Activated naive CD8-positive, alpha-beta T cell (primary cell): Measurements from ENCODE around the gene FKBP1B.
"Not testable (repeated sequence)": the region's sequence is repeated elsewhere in the genome, so short reads cannot be mapped to it uniquely, and the experiment has no call there.

Experiments used
- H3K27ac Mint-ChIP-seq: one replicate; pipeline ENCODE4 v1.8.0; 2021; ENCODE audit warnings: mixed read lengths
- H3K27me3 Mint-ChIP-seq: one replicate; pipeline ENCODE4 v1.8.0; 2021; ENCODE audit warnings: mixed read lengths
- H3K36me3 Mint-ChIP-seq: one replicate; pipeline ENCODE4 v1.8.0; 2021; ENCODE audit warnings: mixed read lengths
- H3K4me1 Mint-ChIP-seq: one replicate; pipeline ENCODE4 v1.8.0; 2021; ENCODE audit warnings: low read depth, mixed read lengths
- H3K4me3 Mint-ChIP-seq: one replicate; pipeline ENCODE4 v1.8.0; 2021; ENCODE audit warnings: mild to moderate bottlenecking, mixed read lengths
- H3K9me3 Mint-ChIP-seq: one replicate; pipeline ENCODE4 v1.8.0; 2021; ENCODE audit warnings: low read depth, mixed read lengths

FKBP1B gene

DNA sequence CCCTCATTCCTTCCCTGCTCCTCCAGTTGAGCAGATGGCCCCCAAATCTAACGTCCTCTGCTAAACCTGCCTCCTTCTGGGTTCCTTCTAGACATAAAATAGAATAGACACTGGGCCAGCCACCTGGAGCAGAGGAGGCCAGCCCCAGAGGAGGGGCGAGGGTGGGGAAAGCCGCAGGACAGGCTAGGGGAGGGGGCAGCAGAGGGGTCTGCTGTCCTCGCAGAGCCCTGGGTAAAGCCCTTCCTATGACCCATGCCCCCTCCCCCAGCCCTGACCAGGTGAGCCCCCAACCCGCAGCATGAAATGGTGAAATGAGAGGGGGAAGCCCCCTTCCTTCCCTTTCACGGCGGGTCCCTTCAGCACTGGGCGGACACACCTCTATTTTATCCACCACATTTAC lies 31.8 kb upstream of the FKBP1B start:
- Mint-ChIP-seq H3K27me3 (peaks cover 7% of the 10 kb centered on the region), H3K9me3 (no peaks in the 10 kb centered on the region), H3K4me3 (no peak overlapping the region), H3K4me1 (no peaks in the 10 kb centered on the region), H3K27ac (no peak overlapping the region), H3K36me3 (no peaks in the 10 kb centered on the region)

DNA sequence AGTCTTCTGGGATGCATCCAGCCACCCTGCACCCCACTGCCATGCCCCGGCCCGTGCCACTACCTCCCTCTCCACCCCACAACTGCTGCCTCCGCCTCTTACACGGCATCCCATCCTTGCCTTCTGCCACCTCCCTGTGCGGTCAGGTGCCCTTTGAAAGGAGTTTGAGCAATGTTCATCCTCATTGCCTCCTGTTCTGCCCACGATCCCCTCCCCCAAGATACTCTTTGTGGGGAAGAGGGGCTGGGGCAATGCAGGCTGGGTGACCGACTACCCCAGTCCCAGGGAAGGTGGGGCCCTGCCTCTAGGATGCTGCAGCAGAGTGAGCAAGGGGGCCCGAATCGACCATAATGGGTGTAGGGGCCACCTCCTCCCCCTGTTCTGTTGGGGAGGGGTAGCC lies 31.3 kb upstream of the FKBP1B start:
- Mint-ChIP-seq H3K4me1 (no peaks in the 10 kb centered on the region), H3K27ac (no peak overlapping the region), H3K4me3 (no peak overlapping the region), H3K9me3 (no peaks in the 10 kb centered on the region), H3K36me3 (no peaks in the 10 kb centered on the region), H3K27me3 (peaks cover 4% of the 10 kb centered on the region)

DNA sequence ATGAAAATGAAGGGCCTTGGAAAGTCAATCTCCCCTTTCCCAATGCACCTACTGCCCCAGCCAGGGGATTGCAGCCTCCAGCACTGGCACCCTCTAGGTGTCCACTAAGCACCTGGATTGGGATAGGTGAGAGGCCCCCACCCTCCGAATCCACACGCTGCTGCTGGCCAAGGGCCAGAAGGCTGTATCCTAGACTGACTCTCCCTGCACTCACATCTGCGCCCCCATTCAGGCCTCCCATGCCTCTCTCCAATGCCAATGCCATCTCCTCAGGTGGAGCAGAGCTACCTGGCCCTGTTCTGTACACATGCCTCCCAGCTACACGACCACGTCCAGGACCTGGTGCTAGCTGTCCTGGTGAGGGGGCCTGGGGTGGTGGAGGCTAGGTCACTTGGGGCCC lies 29.8 kb upstream of the FKBP1B start:
- H3K27ac Mint-ChIP-seq, result no peak overlapping the region
- H3K4me1 Mint-ChIP-seq, result no peaks in the 10 kb centered on the region
- no peaks in the 10 kb centered on the region for H3K9me3 Mint-ChIP-seq
- no peaks in the 10 kb centered on the region for H3K36me3 Mint-ChIP-seq
- no peaks in the 10 kb centered on the region for H3K27me3 Mint-ChIP-seq
- H3K4me3 Mint-ChIP-seq, result no peak overlapping the region

DNA sequence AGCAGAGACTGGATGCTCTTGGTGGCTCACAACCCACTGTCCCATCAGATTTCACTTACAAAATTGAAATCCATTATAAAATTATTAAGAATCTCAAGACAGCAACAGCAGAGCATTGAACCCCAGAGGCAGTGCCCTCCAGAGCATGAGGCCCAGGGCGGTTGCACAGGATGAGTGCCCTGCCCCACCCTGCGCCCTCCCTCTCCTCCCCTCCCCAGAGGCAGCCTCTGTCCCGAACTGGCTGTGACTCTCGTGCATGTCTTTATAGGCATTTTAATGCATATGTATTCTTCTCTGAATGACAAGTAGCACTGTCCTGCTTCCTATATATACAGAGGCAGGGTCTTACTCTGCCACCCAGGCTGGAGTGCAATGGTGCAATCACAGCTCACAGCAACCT lies 29.3 kb upstream of the FKBP1B start:
- Mint-ChIP-seq H3K36me3 (no peaks in the 10 kb centered on the region), H3K27me3 (no peaks in the 10 kb centered on the region), H3K27ac (no peak overlapping the region), H3K9me3 (no peaks in the 10 kb centered on the region), H3K4me3 (no peak overlapping the region), H3K4me1 (no peaks in the 10 kb centered on the region)

DNA sequence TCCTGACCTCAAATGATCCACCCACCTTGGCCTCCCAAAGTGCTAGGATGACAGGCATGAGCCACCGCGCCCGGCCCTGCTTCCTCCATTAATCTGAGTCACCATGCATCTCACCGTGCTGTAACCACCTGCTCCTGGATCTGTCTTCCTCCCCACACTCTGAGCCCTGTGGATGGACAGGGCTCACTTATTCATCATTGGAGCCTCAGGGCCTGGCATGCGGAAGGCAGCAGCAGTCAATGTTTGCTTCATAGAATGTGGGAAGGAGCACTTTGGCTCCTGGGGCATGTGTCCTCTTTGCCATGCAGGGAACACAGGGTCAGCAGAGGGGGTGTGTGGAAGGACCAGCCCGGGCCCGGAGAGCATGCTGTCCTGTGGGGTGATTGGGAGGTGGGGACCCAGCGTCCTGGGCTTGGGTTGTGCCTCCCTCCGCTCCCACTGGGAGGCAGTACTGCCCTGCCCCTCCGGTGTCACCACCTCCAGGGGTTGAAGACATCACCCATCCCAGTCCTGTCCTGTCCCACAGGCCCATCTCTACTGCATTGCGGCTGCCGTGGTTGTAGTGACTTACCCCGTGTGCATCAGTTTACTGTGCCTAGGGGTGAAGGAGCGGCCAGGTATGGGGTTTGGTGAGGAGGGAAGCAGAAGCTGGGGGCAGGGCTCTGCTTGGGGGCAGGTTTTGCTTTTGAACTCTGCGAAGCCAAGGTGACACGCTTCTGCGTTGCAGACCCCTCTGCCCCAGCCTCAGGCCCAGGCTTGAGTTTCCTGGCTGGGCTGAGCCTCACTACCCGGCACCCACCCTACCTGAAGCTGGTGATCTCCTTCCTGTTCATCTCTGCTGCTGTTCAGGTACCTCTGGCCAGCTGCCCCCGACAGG lies 28.2 kb upstream of the FKBP1B start:
- no peaks in the 10 kb centered on the region for H3K36me3 Mint-ChIP-seq
- no peaks in the 10 kb centered on the region for H3K27me3 Mint-ChIP-seq

DNA sequence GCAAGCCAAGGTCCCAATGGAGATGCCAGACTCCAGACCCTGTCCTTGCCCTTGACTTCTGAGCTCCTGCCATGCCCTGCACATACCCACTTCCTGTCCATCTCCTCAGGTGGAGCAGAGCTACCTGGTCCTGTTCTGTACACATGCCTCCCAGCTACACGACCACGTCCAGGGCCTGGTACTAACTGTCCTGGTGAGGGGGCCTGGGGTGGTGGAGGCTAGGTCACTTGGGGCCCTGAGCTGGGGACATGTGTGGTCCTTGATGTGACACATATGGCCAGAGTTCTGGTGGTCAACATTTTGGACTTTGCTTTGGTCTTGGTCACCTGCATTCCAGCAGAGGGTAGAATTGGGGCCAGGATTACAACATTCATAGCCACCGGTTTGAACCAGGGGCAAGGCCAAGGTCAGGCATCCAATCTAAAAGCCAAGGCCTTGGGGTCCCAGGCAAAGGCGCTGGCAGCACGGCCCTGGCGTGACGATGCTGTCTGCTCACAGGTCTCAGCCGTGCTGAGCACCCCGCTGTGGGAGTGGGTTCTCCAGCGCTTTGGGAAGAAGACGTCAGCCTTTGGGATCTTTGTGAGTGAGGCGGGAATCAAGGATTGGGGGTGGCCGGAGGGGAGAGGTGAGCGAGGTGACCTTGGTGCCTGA lies 27.1 kb upstream of the FKBP1B start:
- Mint-ChIP-seq H3K27me3 (no peaks in the 10 kb centered on the region), H3K27ac (no peak overlapping the region), H3K9me3 (no peaks in the 10 kb centered on the region), H3K4me1 (no peaks in the 10 kb centered on the region), H3K36me3 (peaks cover 2% of the 10 kb centered on the region), H3K4me3 (no peak overlapping the region)

More for the DNA sequence above, 28.2 kb upstream of the FKBP1B start:
- Mint-ChIP-seq H3K4me1 (no peaks in the 10 kb centered on the region), H3K9me3 (no peaks in the 10 kb centered on the region), H3K4me3 (no peak overlapping the region), H3K27ac (no peak overlapping the region)

DNA sequence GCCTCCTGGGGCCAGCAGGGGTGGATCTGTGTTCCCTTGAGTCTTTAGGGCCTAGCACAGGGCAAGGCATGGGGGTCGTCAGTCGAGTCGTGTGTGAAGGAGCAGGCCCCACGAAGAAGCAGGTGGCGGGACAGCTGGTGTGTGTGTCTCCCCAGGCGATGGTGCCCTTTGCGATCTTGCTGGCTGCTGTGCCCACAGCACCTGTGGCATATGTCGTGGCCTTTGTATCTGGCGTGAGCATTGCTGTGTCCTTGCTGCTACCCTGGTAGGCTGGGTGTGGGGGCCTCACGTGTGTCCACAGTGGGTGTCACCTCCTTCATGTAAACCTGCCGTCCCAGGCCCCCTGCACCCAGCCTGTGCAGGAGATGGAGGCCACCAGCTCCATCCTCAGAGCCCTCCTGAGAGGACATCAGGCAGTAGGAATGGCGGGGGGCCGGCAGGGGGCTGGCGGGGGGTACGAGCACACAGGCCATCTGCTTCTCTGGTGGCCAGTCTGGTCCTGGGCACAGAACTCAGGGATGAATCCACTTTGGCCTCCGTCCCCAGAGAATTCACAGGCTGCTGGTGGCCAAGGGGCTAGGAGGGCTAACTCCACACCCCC lies 26.5 kb upstream of the FKBP1B start:
- H3K9me3 Mint-ChIP-seq, result no peaks in the 10 kb centered on the region
- H3K4me3 Mint-ChIP-seq, result no peak overlapping the region
- peaks cover 2% of the 10 kb centered on the region for H3K36me3 Mint-ChIP-seq
- no peaks in the 10 kb centered on the region for H3K4me1 Mint-ChIP-seq
- no peaks in the 10 kb centered on the region for H3K27me3 Mint-ChIP-seq
- H3K27ac Mint-ChIP-seq, result no peak overlapping the region

DNA sequence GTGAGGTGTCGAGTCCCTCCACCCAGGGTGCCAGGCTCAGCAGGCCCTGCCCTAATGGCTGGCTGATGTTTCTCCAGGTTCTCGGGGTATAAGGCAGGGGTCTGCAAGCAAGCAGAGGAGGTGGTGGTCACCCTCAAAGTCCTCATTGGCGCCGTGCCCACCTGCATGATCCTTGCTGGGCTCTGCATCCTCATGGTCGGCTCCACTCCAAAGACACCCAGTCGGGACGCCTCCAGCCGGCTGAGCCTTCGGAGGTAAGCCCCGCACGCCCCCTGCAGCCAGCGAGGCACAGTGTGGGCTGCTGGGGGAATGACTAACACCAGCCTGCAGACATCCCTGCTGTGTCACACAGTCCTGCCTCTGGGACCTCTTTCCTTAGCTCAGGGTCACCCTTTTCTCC lies 25.5 kb upstream of the FKBP1B start:
- H3K4me3 Mint-ChIP-seq, result no peak overlapping the region
- no peaks in the 10 kb centered on the region for H3K9me3 Mint-ChIP-seq
- no peaks in the 10 kb centered on the region for H3K27me3 Mint-ChIP-seq
- H3K4me1 Mint-ChIP-seq, result no peaks in the 10 kb centered on the region
- no peak overlapping the region for H3K27ac Mint-ChIP-seq
- peaks cover 2% of the 10 kb centered on the region for H3K36me3 Mint-ChIP-seq

DNA sequence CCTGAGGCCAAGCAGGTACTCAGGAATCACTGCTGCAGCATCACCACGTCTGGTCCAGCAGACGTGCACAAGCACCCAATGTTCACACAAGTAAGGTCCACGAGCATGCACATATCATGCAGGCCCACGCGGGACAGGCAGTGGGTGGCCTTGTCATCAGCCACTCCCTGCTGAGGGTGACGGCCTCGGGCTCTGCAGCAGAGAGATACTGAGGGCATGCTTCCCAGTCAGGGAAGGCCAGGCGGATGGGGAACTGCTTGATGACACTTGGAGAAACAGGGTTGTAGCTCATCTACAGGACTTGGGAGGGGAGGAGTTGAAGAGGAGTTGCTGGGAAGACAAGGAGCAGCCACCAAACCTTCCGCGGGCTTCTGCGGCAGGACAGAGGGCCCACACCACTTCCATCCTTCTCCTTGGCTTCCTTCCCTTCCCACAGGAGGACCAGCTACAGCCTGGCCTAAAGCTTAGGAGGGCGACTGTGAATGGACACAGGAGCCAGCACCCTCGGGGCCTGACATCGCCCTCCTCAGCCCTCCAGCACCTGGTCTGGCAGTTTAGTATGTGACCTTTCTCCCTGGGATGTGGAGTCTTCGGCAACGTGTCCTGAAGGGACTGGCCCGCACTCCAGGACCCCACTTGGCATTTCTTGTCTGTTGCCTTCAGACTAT lies 24.4 kb upstream of the FKBP1B start:
- Mint-ChIP-seq H3K9me3 (no peaks in the 10 kb centered on the region), H3K36me3 (peaks cover 2% of the 10 kb centered on the region), H3K27ac (no peak overlapping the region), H3K4me3 (no peak overlapping the region), H3K4me1 (no peaks in the 10 kb centered on the region), H3K27me3 (no peaks in the 10 kb centered on the region)

DNA sequence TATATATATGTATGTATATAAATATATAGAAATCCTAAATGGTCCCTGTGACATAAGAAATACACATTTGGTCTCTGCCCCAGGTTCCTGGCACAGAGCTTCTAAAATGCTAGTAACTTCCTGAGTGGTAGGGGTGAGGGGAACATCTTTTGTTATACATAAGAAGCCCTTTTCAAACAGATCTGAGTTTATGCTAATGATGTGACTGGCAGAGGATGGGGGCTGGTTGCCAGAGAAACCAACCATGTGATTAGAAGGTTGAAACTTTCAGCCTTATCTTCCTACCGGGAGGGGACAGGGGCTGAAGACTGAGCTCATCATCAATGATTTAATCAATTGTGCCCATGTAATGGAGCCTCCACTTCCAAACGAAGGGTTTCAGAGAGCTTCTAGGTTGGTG lies 23.3 kb upstream of the FKBP1B start:
- peak overlapping the region; percentile 28 for H3K27ac Mint-ChIP-seq
- no peaks in the 10 kb centered on the region for H3K4me1 Mint-ChIP-seq
- H3K36me3 Mint-ChIP-seq, result peaks cover 5% of the 10 kb centered on the region
- H3K9me3 Mint-ChIP-seq, result no peaks in the 10 kb centered on the region
- no peaks in the 10 kb centered on the region for H3K27me3 Mint-ChIP-seq
- no peak overlapping the region for H3K4me3 Mint-ChIP-seq

DNA sequence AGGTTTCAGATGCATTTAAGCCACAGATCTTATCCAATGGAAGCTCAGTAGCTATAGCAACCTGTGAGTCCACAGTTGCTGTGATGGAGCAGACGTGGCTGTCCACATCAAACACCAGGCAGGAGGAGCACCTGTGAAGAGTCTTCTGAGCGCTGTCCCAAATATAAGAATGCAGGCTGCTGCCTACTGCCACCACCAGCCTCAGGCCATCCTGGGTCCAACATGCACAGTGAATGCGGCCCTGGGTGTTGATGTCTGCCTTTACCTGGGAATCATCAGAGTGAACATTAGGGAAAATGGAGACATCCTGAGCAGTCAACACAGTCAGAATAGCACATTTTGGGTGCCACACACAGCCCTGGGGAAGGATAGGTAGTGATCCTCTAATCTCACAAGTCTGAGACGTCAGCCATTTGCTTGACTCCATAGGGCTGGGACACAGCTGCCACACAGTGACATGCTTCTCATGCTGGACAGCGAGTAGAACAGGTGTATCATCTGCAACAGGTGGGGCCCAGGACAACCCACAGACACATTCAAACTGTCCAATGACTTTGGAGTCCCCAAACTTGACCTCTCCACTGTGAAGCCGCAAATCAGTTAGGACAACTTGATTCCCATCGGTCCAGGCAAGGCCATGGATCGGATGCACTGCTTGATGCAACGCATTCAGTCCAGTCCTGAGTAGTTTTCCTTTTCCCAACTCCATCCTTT lies 10.6 kb upstream of the FKBP1B start:
- Mint-ChIP-seq H3K36me3 (peaks cover 6% of the 10 kb centered on the region), H3K27ac (no peak overlapping the region), H3K4me3 (no peak overlapping the region)

DNA sequence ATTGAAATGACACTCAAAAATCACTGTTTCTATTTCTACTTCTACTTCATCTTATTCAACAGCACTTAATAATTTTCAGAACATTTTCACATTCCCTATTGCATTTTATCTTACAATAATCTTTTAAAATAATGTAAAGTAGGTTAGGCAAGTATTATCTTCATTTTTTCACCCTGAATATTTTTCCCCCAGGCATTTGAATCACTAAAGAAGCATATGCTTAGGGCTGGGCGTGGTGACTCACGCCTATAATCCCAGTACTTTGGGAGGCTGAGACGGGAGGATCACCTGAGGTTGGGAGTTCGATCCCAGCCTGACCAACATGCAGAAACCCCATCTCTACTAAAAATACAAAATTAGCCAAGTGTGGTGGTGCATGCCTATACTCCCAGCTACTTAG lies 9.0 kb upstream of the FKBP1B start:
- H3K9me3 Mint-ChIP-seq, result no peaks in the 10 kb centered on the region
- no peak overlapping the region for H3K4me3 Mint-ChIP-seq
- no peaks in the 10 kb centered on the region for H3K27me3 Mint-ChIP-seq
- peaks cover 13% of the 10 kb centered on the region for H3K4me1 Mint-ChIP-seq
- no peak overlapping the region for H3K27ac Mint-ChIP-seq
- H3K36me3 Mint-ChIP-seq, result peaks cover 6% of the 10 kb centered on the region

More for the DNA sequence above, 10.6 kb upstream of the FKBP1B start:
- Mint-ChIP-seq H3K4me1 (peaks cover 12% of the 10 kb centered on the region), H3K9me3 (no peaks in the 10 kb centered on the region), H3K27me3 (no peaks in the 10 kb centered on the region)

DNA sequence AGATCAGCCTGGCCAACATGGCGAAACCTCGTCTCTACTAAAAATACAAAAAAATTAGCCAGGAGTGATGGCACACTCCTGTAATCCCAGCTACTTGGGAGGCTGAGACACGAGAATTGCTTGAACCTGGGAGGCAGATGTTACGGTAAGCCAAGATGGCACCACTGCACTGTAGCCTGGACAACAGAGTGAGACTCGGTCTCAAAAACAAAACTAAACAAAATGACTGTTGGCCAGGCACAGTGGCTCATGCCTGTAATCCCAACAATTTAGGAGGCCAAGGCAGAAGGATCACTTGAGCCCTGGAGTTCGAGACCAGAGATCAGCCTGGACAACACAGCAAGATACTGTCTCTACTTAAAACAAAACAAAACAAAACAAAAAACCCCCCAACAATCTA lies 6.4 kb upstream of the FKBP1B start:
- not testable (repeated sequence) for H3K27me3 Mint-ChIP-seq, H3K9me3 Mint-ChIP-seq, H3K27ac Mint-ChIP-seq, H3K4me3 Mint-ChIP-seq, H3K36me3 Mint-ChIP-seq
- H3K4me1 Mint-ChIP-seq, result peaks cover 22% of the 10 kb centered on the region
